K562 (cell line): ENCODE measurements around the gene ASB13. TPM values are rescaled to one million over a fixed set of nuclear protein-coding genes. Genes with fewer than 3 reads are reported as not detected.

ENCODE experiments used
- BACH1 ChIP-seq: fragments of 200-800 bp; sonication (Bioruptor generic); IDR thresholded peaks from 2 replicates; pipeline ENCODE4 v1.6.1; 2016; ENCODE audit warnings: missing genetic modification characterization, missing compliant biosample characterization
- CLOCK ChIP-seq: fragments of 250-450 bp; sonication (Bioruptor Pico); IDR thresholded peaks from 2 replicates; pipeline ENCODE4 v1.4.0; 2020; ENCODE audit warnings: mild to moderate bottlenecking, moderate library complexity, borderline replicate concordance
- DMBX1 ChIP-seq: fragments of 250-450 bp; sonication (Bioruptor Pico); IDR thresholded peaks from 2 replicates; pipeline ENCODE4 v1.8.0; 2022; ENCODE audit warnings: inconsistent platforms, mild to moderate bottlenecking, moderate library complexity, borderline replicate concordance
- FOSL1 ChIP-seq: fragments of 200-800 bp; sonication (Bioruptor generic); conservative IDR thresholded peaks from 2 replicates; pipeline ENCODE4 v1.6.1; 2016; ENCODE audit warnings: missing genetic modification characterization, missing compliant biosample characterization
- FUS ChIP-seq: fragments of 200-400 bp; formaldehyde crosslinking; optimal IDR thresholded peaks from 2 replicates; pipeline ENCODE3; 2017; ENCODE audit warnings: low read depth, low read length
- HDAC6 ChIP-seq: IDR thresholded peaks from 2 replicates; pipeline ENCODE4 v1.6.1; 2012; ENCODE audit warnings: low read depth, mild to moderate bottlenecking, control low read depth, inconsistent platforms, low read length, moderate library complexity
- IRF2 ChIP-seq: sonication (generic); formaldehyde crosslinking; IDR thresholded peaks from 2 replicates; pipeline ENCODE4 v1.8.1; 2022; ENCODE audit warnings: mild to moderate bottlenecking, missing genetic modification reagents
- MTA3 ChIP-seq: fragments of 450-650 bp; formaldehyde crosslinking; IDR thresholded peaks from 2 replicates; pipeline ENCODE4 v1.6.1; 2017; ENCODE audit warnings: mild to moderate bottlenecking, borderline replicate concordance
- MXI1 ChIP-seq: IDR thresholded peaks from 2 replicates; pipeline ENCODE4 v1.6.1; 2011; ENCODE audit warnings: low read depth, mild to moderate bottlenecking, improper control_type of control experiment, low read length
- NELFE ChIP-seq: IDR thresholded peaks from 2 replicates; pipeline ENCODE4 v1.6.1; 2011; ENCODE audit warnings: mild to moderate bottlenecking; ENCODE audit not compliant: insufficient read depth, insufficient read length
- NFRKB ChIP-seq: fragments of 450-650 bp; IDR thresholded peaks from 2 replicates; pipeline ENCODE4 v1.6.1; 2016; ENCODE audit warnings: low read depth
- NKRF ChIP-seq: fragments of 450-650 bp; IDR thresholded peaks from 2 replicates; pipeline ENCODE4 v1.6.1; 2016; ENCODE audit warnings: borderline replicate concordance
- POLR2AphosphoS2 ChIP-seq: IDR thresholded peaks from 2 replicates; pipeline ENCODE4 v1.6.1; 2012; ENCODE audit warnings: low read length, improper control_type of control experiment
- RCOR1 ChIP-seq, 2 experiments: IDR thresholded peaks; 2 replicates each; pipeline ENCODE4 v1.6.1; 2012; ENCODE audit warnings: low read depth in 2 of 2, low read length in 2 of 2, borderline replicate concordance in 1 of 2, improper control_type of control experiment in 1 of 2
- SNIP1 ChIP-seq: fragments of 450-650 bp; IDR thresholded peaks from 2 replicates; pipeline ENCODE4 v1.7.1; 2017; ENCODE audit warnings: low read depth, mild to moderate bottlenecking
- ZBTB12 ChIP-seq: fragments of 250-450 bp; sonication (Bioruptor Pico); IDR thresholded peaks from 2 replicates; pipeline ENCODE4 v1.4.0; 2020
- ZNF121 ChIP-seq: sonication (generic); formaldehyde crosslinking; conservative IDR thresholded peaks from 2 replicates; pipeline ENCODE4 v1.8.0; 2022; ENCODE audit warnings: missing genetic modification reagents
- ZNF133 ChIP-seq: fragments of 250-450 bp; sonication (Bioruptor Pico); IDR thresholded peaks from 2 replicates; pipeline ENCODE4 v1.4.0; 2020; ENCODE audit warnings: mild to moderate bottlenecking
- ZNF23 ChIP-seq: fragments of 250-450 bp; sonication (Bioruptor Pico); IDR thresholded peaks from 2 replicates; pipeline ENCODE4 v1.4.0; 2020; ENCODE audit warnings: mild to moderate bottlenecking
- ZNF282 ChIP-seq: sonication (generic); formaldehyde crosslinking; IDR thresholded peaks from 2 replicates; pipeline ENCODE4 v1.8.1; 2023; ENCODE audit warnings: missing genetic modification reagents
- polyA plus RNA-seq, 8 experiments: library from polyadenylated mRNA; depleted of rRNA in 4 of 8; stranded (reverse) in 5 of 8; unstranded in 3 of 8; fragments of >200 nt; fragmentation: Nextera tagmentation in 2 of 8; fragmentation: Illumina TruSeq in 1 of 8; extraction: Ambion mirVana in 2 of 8; extraction: Trizol in 1 of 8; gene quantifications; 2 replicates each; pipeline versions ENCODE4 v1.2.1 to v1.2.3, GENCODE V29; 2011 to 2014; ENCODE audit warnings: inconsistent platforms in 1 of 8, missing spikeins in 1 of 8
- total RNA-seq, 7 experiments: library from RNA; depleted of rRNA in 6 of 7; stranded (reverse); fragments of >200 nt in 6 of 7; fragmentation: Illumina TruSeq in 2 of 7; extraction: Trizol in 2 of 7; gene quantifications; 2 replicates each; pipeline versions ENCODE4 v1.2.1 to v1.2.3, GENCODE V29; 2011 to 2021; ENCODE audit warnings: low replicate concordance in 1 of 7

The ASB13 gene
- total and polyA plus RNA-seq, 9 of the 15 experiments (the other 6 are each of a cell fraction or from before 2014, with no cell fraction given), result 5.2 to 28.8 (median 16.9) TPM

- TF ChIP-seq MTA3 (peak; percentile 16; the same call in 1 of the 2 replicates), CLOCK (no peak), IRF2 (no peak), RCOR1 (IDR thresholded peaks at IDR 0.05; ENCODE audit: borderline replicate concordance in 1 of 2, low read depth in 2 of 2, low read length in 2 of 2) (no peak), NKRF (no peak), MXI1 (no peak), ZNF23 (CRISPR knock-in tag) (no peak), DMBX1 (no peak), ZNF121 (CRISPR knock-in tag) (peak; percentile 54; the same call in 1 of the 2 replicates), POLR2AphosphoS2 (no peak), FOSL1 (0 out of 2 replicates have a peak, but pooled peaks have one; percentile 32), BACH1 (no peak), SNIP1 (no peak), ZNF133 (CRISPR knock-in tag) (no peak), HDAC6 (no peak), NELFE (no peak), ZNF282 (CRISPR knock-in tag) (no peak), NFRKB (no peak), ZBTB12 (CRISPR knock-in tag) (peak; percentile 63), FUS (no peak)
These were observed at the start of gene ASB13 (continued) for GRCh38 chr10:5666008-5666840.
